Spinal cord (tissue), 10 donors: ENCODE measurements around the gene ORM1. TPM values are rescaled to one million over a fixed set of nuclear protein-coding genes. Genes with fewer than 3 reads are reported as not detected.
"Not testable (repeated sequence)": the region's sequence is repeated elsewhere in the genome, so short reads cannot be mapped to it uniquely, and the experiment has no call there.

Experiments used
- DNase-seq, 6 donors: peaks; one replicate each; pipeline versions ENCODE4 v3.0.0 to v3.0.0-alpha.2; 2013 to 2015; ENCODE audit warnings: low spot score in 6 of 6, low read depth in 4 of 6
- H3K27ac ChIP-seq: one replicate; pipeline ENCODE4 v1.5.1; 2013; ENCODE audit warnings: low read depth, low read length, control low read depth
- H3K27me3 ChIP-seq: one replicate; pipeline ENCODE4 v1.6.1; 2013; ENCODE audit warnings: low read length; ENCODE audit not compliant: control insufficient read depth, insufficient read depth
- H3K36me3 ChIP-seq: one replicate; pipeline ENCODE4 v1.6.1; 2013; ENCODE audit warnings: low read length; ENCODE audit not compliant: control insufficient read depth, insufficient read depth
- H3K4me1 ChIP-seq: one replicate; pipeline ENCODE4 v1.6.1; 2013; ENCODE audit warnings: low read length; ENCODE audit not compliant: control insufficient read depth, insufficient read depth
- H3K4me3 ChIP-seq: one replicate; pipeline ENCODE4 v1.5.1; 2013; ENCODE audit warnings: low read depth, low read length, control low read depth
- H3K9me3 ChIP-seq: one replicate; pipeline ENCODE4 v1.6.1; 2013; ENCODE audit warnings: low read length; ENCODE audit not compliant: control insufficient read depth, insufficient read depth
- WGBS: methylation state at CpG from one replicate; pipeline ENCODE4 v1.1.5; 2013; ENCODE audit warnings: missing lambda C conversion rate; ENCODE audit not compliant: insufficient coverage; 5-methylcytosine and 5-hydroxymethylcytosine counted together
- polyA plus RNA-seq, 2 donors: library from polyadenylated mRNA; unstranded; fragments of 120-200 nt; gene quantifications; one replicate each; pipeline ENCODE4 v1.2.1, GENCODE V29; 2013; ENCODE audit not compliant: insufficient read length in 2 of 2
- total RNA-seq, 2 donors: library from RNA; depleted of rRNA in 1 of 2; stranded (reverse); fragments of 120-200 nt in 1 of 2; fragments of >200 nt in 1 of 2; gene quantifications; one replicate each; pipeline versions ENCODE4 v1.2.3 to v1.2.4, GENCODE V29; 2013 to 2014
- donor health status: healthy.

Gene ORM1
- total and polyA plus RNA-seq, 4 donors = 0.72 to 5.2 TPM; not detected in 2

GRCh38 chr9:114321759-114322158, 1.1 kb upstream of the ORM1 start:
- no peak for DNase-seq
- Histone ChIP-seq H3K36me3 (no peaks in the 10 kb centered on the region), H3K4me3 (no peak overlapping the region), H3K27me3 (no peaks in the 10 kb centered on the region), H3K9me3 (no peaks in the 10 kb centered on the region), H3K27ac (no peak overlapping the region), H3K4me1 (peaks cover 2% of the 10 kb centered on the region)
- WGBS = 96% methylated on average over 4 of the region's 8 CpGs

- H3K9me3 ChIP-seq, H3K36me3 ChIP-seq, H3K27me3 ChIP-seq, H3K4me3 ChIP-seq, H3K4me1 ChIP-seq, DNase-seq, H3K27ac ChIP-seq: not testable (repeated sequence)
- no CpG with 5 or more reads among the region's 12 CpGs for whole genome bisulfite sequencing
These were observed 609 bp upstream of the ORM1 start for GRCh38 chr9:114322160-114322818.

- not testable (repeated sequence) for DNase-seq, H3K9me3 ChIP-seq, H3K27ac ChIP-seq, H3K27me3 ChIP-seq, H3K36me3 ChIP-seq, H3K4me1 ChIP-seq, H3K4me3 ChIP-seq
- 93% methylated on average over 3 of the region's 6 CpGs for WGBS
These were observed 951 bp downstream of the ORM1 start for GRCh38 chr9:114323849-114324248.

- no peaks in the 10 kb centered on the region for H3K27me3 ChIP-seq
- H3K4me1 ChIP-seq = no peaks in the 10 kb centered on the region
- H3K4me3 ChIP-seq = no peak overlapping the region
- no peaks in the 10 kb centered on the region for H3K9me3 ChIP-seq
- DNase-seq = no peak
- H3K36me3 ChIP-seq = no peaks in the 10 kb centered on the region
- H3K27ac ChIP-seq = no peak overlapping the region
- 84% methylated on average over 5 of the region's 8 CpGs for WGBS
These were observed 1.6 kb downstream of the ORM1 start for GRCh38 chr9:114324492-114324891.

GRCh38 chr9:114324965-114325364, 2.1 kb downstream of the ORM1 start:
- H3K27ac ChIP-seq, H3K4me1 ChIP-seq, H3K4me3 ChIP-seq, DNase-seq, H3K9me3 ChIP-seq, H3K27me3 ChIP-seq, H3K36me3 ChIP-seq: not testable (repeated sequence)
- WGBS = 83% methylated on average over 7 of the region's 9 CpGs

GRCh38 chr9:114325684-114326254, 2.9 kb downstream of the ORM1 start:
- H3K27ac ChIP-seq, H3K4me1 ChIP-seq, H3K36me3 ChIP-seq, H3K4me3 ChIP-seq, H3K27me3 ChIP-seq, H3K9me3 ChIP-seq, DNase-seq: not testable (repeated sequence)
- WGBS = 89% methylated on average over 1 of the region's 3 CpGs

- H3K4me1 ChIP-seq = no peaks in the 10 kb centered on the region
- 94% methylated on average over 8 of the region's 8 CpGs for WGBS
- H3K36me3 ChIP-seq = no peaks in the 10 kb centered on the region
- H3K27ac ChIP-seq = no peak overlapping the region
- H3K9me3 ChIP-seq = no peaks in the 10 kb centered on the region
- no peak overlapping the region for H3K4me3 ChIP-seq
- DNase-seq = no peak
- no peaks in the 10 kb centered on the region for H3K27me3 ChIP-seq
These were observed 4.9 kb downstream of the ORM1 start for GRCh38 chr9:114327749-114328148.

GRCh38 chr9:114328357-114328820, 5.5 kb downstream of the ORM1 start:
- not testable (repeated sequence) for H3K36me3 ChIP-seq, H3K9me3 ChIP-seq, H3K27me3 ChIP-seq, H3K27ac ChIP-seq, H3K4me3 ChIP-seq, H3K4me1 ChIP-seq
- 96% methylated on average over 3 of the region's 10 CpGs for WGBS
- peak in 1 of 6 donors; percentile 39 for DNase-seq

- H3K4me3 ChIP-seq, H3K9me3 ChIP-seq, H3K27ac ChIP-seq, H3K36me3 ChIP-seq, H3K4me1 ChIP-seq, H3K27me3 ChIP-seq: not testable (repeated sequence)
- peak in 1 of 6 donors; percentile 47 for DNase-seq
- WGBS = 80% methylated on average over 1 of the region's 12 CpGs
These were observed 6.2 kb downstream of the ORM1 start for GRCh38 chr9:114328937-114329624.

GRCh38 chr9:114329625-114330022, 6.7 kb downstream of the ORM1 start, which contains the start of gene ORM2:
TSS of gene ORM2 (plus strand) at chr9:114329869. CDS start at chr9:114329905, 36 bp downstream.
- not testable (repeated sequence) for H3K4me3 ChIP-seq, H3K4me1 ChIP-seq, H3K36me3 ChIP-seq, H3K27ac ChIP-seq, H3K9me3 ChIP-seq, DNase-seq, H3K27me3 ChIP-seq
- WGBS = no CpG with 5 or more reads among the region's 10 CpGs
